Sigmoid colon (tissue), 4 donors: ENCODE data around the gene TSPAN14.

ENCODE experiments used
- POLR2A ChIP-seq, 2 donors: fragments of 450-650 bp; IDR thresholded peaks; one replicate each; pipeline ENCODE4 v1.6.1; 2016; ENCODE audit warnings: antibody characterized with exemption in 2 of 2, mild to moderate bottlenecking in 2 of 2, moderate library complexity in 2 of 2
- POLR2AphosphoS5 ChIP-seq, 4 donors: sonication (generic); formaldehyde crosslinking; IDR thresholded peaks; one replicate each; pipeline ENCODE4 v1.6.1; 2017; ENCODE audit warnings: antibody characterized with exemption in 4 of 4
- TF ChIP-seq, protein P1 (sequence below), 4 experiments: fragments of 450-650 bp in 3 of 4; fragments of 200-600 bp in 1 of 4; IDR thresholded peaks; one replicate each; pipeline ENCODE4 v1.5.1; 2016 to 2019; ENCODE audit warnings: antibody characterized with exemption in 4 of 4, mild to moderate bottlenecking in 3 of 4, moderate library complexity in 2 of 4

DNA sequence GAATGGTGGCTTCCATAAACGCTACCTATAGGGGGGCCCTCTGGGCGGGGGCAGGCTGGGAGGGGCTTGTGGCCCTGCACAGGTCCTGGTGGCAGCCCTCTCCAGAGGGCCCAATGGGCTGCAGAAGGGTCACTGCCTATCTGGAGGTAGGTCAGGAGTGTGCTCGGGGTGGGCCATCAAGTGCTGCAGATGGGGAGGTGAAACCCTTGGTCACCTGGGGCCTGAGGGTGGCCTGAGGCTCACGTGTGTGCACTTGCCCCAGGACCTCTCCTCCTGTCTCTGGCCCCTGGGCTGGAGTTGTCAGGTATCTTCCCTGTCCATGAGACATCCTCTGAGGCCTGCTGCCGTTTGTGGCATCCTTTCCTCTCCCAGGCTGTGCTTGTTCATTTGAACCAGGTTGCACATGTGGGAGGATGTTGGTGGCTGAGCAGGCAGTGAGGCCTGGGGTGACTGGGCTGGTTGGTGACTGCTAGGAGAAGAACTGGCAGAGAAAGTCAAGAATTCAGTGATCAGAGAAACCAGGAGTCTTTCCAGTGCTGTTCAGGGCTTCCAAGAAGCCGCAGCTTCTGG is 62.5 kb downstream of the TSPAN14 start:
- TF ChIP-seq, protein P1, sequence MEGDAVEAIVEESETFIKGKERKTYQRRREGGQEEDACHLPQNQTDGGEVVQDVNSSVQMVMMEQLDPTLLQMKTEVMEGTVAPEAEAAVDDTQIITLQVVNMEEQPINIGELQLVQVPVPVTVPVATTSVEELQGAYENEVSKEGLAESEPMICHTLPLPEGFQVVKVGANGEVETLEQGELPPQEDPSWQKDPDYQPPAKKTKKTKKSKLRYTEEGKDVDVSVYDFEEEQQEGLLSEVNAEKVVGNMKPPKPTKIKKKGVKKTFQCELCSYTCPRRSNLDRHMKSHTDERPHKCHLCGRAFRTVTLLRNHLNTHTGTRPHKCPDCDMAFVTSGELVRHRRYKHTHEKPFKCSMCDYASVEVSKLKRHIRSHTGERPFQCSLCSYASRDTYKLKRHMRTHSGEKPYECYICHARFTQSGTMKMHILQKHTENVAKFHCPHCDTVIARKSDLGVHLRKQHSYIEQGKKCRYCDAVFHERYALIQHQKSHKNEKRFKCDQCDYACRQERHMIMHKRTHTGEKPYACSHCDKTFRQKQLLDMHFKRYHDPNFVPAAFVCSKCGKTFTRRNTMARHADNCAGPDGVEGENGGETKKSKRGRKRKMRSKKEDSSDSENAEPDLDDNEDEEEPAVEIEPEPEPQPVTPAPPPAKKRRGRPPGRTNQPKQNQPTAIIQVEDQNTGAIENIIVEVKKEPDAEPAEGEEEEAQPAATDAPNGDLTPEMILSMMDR (IDR thresholded peaks at IDR 0.05), result no peak
- TF ChIP-seq POLR2AphosphoS5 (IDR thresholded peaks at IDR 0.05) (no peak), POLR2A (IDR thresholded peaks at IDR 0.05) (no peak)
